Activated T-cell treated with anti-CD3 and anti-CD28 coated beads for 48 hours (primary cell): ENCODE results near the gene MAPK13.
"Not testable (repeated sequence)": the region's sequence is repeated elsewhere in the genome, so short reads cannot be mapped to it uniquely, and the experiment has no call there.

Experiments used
- DNase-seq: peaks from one replicate; pipeline ENCODE4 v3.0.0-alpha.2; 2020; ENCODE audit warnings: low read depth

MAPK13 gene

GRCh38 chr6:36127462-36128016 is 2.8 kb upstream of the MAPK13 start:
- DNase-seq = no peak

GRCh38 chr6:36128073-36128472 is 2.2 kb upstream of the MAPK13 start:
- no peak for DNase-seq

- no peak for DNase-seq
Measured at GRCh38 chr6:36128793-36129192, 1.5 kb upstream of the MAPK13 start.

GRCh38 chr6:36129334-36129733 is 979 bp upstream of the MAPK13 start:
- not testable (repeated sequence) for DNase-seq

DNA sequence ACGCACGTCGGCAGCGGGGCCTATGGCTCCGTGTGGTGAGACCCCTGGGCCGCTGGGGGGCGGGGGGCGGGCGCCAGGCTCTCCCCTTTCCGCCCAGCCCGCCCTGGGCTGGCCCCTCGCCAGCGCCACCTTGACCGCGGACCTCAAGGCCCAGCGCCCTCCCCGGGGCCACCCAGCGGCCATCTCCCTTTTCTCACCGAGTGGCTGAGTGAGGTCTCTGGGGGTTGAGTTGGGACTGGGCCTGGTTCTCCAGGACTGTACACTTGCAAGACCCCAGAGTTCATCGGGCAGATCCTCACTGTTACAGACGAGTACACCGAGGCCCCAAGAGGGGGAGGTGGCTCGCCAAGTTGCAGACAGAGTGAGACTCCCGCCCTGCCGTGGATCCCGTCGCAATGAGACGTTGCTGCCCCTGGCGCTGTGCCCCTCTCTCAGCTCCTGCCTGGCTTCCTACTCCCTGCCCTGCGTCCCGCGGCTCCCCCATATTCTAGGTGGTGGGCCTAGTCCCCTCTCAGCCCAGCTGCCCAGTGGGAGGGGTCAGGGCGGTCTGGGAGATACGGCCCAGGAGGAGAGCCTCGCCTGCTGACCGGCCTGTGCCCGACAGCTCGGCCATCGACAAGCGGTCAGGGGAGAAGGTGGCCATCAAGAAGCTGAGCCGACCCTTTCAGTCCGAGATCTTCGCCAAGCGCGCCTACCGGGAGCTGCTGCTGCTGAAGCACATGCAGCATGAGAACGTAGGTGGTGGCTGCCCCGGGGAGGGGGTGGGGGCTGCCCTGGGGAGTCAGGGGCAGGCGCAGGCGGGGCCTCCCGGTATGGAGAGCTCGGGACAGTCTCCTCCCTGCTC is 576 bp downstream of the MAPK13 start:
- DNase-seq = peak; percentile 60

GRCh38 chr6:36131511-36132245 is 1.4 kb downstream of the MAPK13 start:
- DNase-seq = peak; percentile 43

DNA sequence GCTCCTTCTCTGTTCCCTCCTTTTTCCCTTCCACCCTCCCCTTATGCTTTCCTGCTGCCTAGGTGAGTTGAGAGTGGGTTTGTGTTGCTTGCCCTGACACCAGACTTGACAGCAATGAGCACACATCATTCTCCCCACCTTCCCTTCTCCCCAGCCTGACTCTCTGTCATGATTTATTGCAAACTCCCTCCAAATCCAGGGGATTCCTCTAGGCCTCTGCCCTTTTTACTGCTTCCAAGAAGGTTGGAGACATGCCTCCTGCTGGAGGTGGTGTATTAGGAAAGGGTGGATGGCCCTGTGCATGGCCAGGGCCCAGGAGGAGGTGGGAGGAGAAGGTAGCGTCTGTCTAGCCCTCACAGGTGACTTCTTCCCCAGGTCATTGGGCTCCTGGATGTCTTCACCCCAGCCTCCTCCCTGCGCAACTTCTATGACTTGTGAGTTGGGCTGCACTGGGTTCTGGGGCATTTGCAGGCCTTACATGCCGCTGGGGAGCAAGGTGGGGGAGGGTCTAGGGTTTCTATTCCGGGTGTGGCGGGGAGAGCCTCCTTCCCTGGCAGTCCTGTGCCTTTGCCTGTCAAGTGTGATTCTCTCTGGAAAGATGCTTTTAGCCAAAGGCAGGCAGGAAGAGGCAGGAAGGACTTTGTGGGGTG is 2.1 kb downstream of the MAPK13 start:
- no peak for DNase-seq

DNA sequence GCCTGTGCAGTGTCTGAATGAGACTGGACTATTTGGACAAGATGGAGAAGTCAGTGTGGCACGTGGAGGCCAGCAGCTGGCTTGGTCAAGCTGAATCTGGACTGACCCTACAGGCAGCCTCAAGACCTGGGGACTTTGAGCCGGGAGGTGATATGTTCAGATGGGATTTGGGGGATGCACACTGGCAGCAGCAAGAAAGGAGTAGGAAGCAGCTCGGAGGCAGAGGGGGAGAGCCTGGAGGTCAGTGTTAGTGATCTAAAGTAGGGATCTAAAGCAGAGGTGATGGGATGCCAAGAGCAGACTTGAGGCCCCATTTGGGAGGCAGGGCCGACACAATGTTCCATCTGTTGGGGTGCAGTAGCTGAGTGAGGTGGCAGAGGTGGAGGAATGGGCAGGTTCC is 2.8 kb downstream of the MAPK13 start:
- no peak for DNase-seq

GRCh38 chr6:36133912-36134311 is 3.6 kb downstream of the MAPK13 start:
- no peak for DNase-seq

- DNase-seq = no peak
Measured at GRCh38 chr6:36135053-36135731, 4.9 kb downstream of the MAPK13 start.

DNA sequence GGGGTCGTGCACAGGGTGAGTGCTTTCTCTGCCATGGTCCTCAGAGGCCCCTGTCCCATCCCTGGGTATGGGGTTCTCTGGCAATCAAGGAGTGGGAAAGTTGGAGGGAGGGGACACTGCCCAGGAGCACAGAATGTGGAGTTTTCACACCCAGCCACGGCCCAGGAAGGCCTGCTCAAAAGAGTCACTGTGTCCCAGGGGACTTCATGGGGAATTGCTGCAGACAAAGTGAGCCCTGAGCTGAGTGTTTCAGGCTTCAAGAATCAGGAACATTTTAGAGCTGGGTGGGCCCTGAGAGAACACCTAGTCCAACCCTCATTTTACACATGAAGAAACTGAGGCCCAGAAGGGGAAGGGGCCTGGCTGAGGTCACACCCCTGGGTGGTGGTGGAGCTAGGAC is 5.7 kb downstream of the MAPK13 start:
- no peak for DNase-seq

DNA sequence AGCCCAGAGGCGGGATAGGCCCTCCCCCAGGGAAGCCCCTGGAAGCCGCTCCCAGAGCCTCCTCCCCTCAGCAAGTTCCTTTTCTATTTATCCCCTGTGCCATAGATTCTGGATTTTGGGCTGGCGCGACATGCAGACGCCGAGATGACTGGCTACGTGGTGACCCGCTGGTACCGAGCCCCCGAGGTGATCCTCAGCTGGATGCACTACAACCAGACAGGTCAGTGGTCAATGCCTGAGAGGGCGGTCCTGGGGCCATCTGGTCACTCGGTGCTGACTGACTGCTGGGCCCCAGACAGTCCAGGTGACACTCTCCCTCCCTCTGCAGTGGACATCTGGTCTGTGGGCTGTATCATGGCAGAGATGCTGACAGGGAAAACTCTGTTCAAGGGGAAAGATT is 6.2 kb downstream of the MAPK13 start:
- DNase-seq = no peak

GRCh38 chr6:36138667-36139066 is 8.4 kb downstream of the MAPK13 start:
- no peak for DNase-seq

- DNase-seq = no peak
Measured at GRCh38 chr6:36139431-36139830, 9.1 kb downstream of the MAPK13 start.

GRCh38 chr6:36139991-36140710 is 9.8 kb downstream of the MAPK13 start:
- no peak for DNase-seq

GRCh38 chr6:36141091-36141490 is 10.8 kb downstream of the MAPK13 start:
- no peak for DNase-seq

DNA sequence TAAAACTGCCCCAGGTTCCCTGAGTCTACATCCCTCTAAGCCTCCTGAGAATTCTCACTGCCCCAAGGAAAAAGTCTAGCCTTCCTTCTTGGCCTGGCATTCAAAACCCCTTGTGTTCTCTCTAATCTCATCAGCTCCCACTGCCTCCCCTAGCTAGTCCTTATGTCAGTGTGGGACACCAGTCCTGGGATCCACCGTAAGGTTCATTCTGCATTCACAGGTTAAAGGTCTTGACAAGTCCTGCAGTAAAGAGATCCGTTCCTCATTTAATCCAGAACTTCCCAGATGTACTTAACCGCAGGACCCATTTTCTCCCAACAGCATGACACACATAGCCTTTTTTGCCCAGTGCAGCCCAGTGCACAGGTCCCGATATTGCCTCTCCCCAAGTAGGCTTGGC is 11.6 kb downstream of the MAPK13 start:
- DNase-seq = no peak

GRCh38 chr6:36142971-36143838 is 12.9 kb downstream of the MAPK13 start:
- no peak for DNase-seq

DNA sequence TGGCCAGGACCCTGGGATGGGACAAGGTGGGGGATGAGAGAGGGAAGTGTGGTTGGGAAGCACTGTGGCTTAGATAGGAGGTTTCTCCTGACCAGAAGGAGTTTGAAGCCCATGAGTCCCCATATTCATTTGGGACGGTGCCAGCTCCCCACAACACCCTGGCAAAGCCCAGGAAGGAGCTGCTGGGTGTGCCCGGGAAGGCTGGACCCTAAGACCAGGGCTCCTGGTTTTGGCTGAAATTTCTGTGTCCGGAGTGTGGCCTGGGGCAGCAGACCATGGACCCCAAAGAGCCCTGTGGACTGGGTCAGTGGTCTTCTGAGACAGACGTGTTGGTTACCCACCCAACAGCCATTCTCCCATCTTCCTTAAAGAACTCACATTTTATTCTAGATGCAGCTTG is 15.2 kb downstream of the MAPK13 start:
- no peak for DNase-seq

- DNase-seq = no peak
Measured at GRCh38 chr6:36147294-36147693, 17.0 kb downstream of the MAPK13 start.
